HepG2 (cell line): ENCODE data around the gene ZNF865. TPM values are rescaled to one million over a fixed set of nuclear protein-coding genes. Genes with fewer than 3 reads are reported as not detected.

Experiments
- ATF7-NPFF ChIP-seq: sonication (generic); formaldehyde crosslinking; IDR thresholded peaks from 2 replicates; pipeline ENCODE4 v1.8.1; 2023; ENCODE audit warnings: mild to moderate bottlenecking, low read depth, missing genetic modification reagents, moderate library complexity
- CCDC6 ChIP-seq: sonication (generic); formaldehyde crosslinking; IDR thresholded peaks from 2 replicates; pipeline ENCODE4 v1.8.1; 2022; ENCODE audit warnings: mild to moderate bottlenecking, missing genetic modification reagents, moderate library complexity
- CREBL2 ChIP-seq: sonication (generic); formaldehyde crosslinking; IDR thresholded peaks from 2 replicates; pipeline ENCODE4 v1.8.1; 2023; ENCODE audit warnings: missing genetic modification reagents, mild to moderate bottlenecking, borderline replicate concordance
- HCFC1 ChIP-seq: fragments of 150-350 bp; IDR thresholded peaks from 2 replicates; pipeline ENCODE4 v1.6.1; 2014; ENCODE audit warnings: low read depth, low read length
- HMGXB3 ChIP-seq: sonication (generic); formaldehyde crosslinking; IDR thresholded peaks from 2 replicates; pipeline ENCODE4 v1.4.0; 2020; ENCODE audit warnings: missing genetic modification reagents, borderline replicate concordance
- HOXD1 ChIP-seq: sonication (generic); formaldehyde crosslinking; IDR thresholded peaks from 2 replicates; pipeline ENCODE4 v1.5.0; 2020; ENCODE audit warnings: missing genetic modification reagents
- MATR3 ChIP-seq: sonication (generic); formaldehyde crosslinking; IDR thresholded peaks from 2 replicates; pipeline ENCODE4 v1.4.0; 2020; ENCODE audit warnings: missing genetic modification reagents
- RARG ChIP-seq: sonication (generic); formaldehyde crosslinking; IDR thresholded peaks from 2 replicates; pipeline ENCODE4 v1.4.0; 2020; ENCODE audit warnings: low read depth, mild to moderate bottlenecking, missing genetic modification reagents
- SSRP1 ChIP-seq: IDR thresholded peaks from 2 replicates; pipeline ENCODE4 v1.6.1; 2016; ENCODE audit warnings: control low read depth
- ZNF143 ChIP-seq: sonication (generic); formaldehyde crosslinking; IDR thresholded peaks from 2 replicates; pipeline ENCODE4 v1.4.0; 2020; ENCODE audit warnings: missing genetic modification reagents
- ZNF232 ChIP-seq: sonication (generic); formaldehyde crosslinking; IDR thresholded peaks from 2 replicates; pipeline ENCODE4 v1.4.0; 2020; ENCODE audit warnings: missing genetic modification reagents, borderline replicate concordance
- ZNF44 ChIP-seq: sonication (generic); formaldehyde crosslinking; IDR thresholded peaks from 2 replicates; pipeline ENCODE4 v1.5.1; 2020; ENCODE audit warnings: mild to moderate bottlenecking, missing genetic modification reagents
- ZNF569 ChIP-seq: sonication (generic); formaldehyde crosslinking; IDR thresholded peaks from 2 replicates; pipeline ENCODE4 v1.5.0; 2020; ENCODE audit warnings: mild to moderate bottlenecking, missing genetic modification reagents, moderate library complexity, borderline replicate concordance
- ZNF674 ChIP-seq: sonication (generic); formaldehyde crosslinking; IDR thresholded peaks from 2 replicates; pipeline ENCODE4 v1.5.0; 2020; ENCODE audit warnings: low read depth, mild to moderate bottlenecking, missing genetic modification reagents
- ZNF703 ChIP-seq: sonication (generic); formaldehyde crosslinking; IDR thresholded peaks from 2 replicates; pipeline ENCODE4 v1.5.1; 2020; ENCODE audit warnings: missing genetic modification reagents, mild to moderate bottlenecking, moderate library complexity, borderline replicate concordance
- ZNF772 ChIP-seq: sonication (generic); formaldehyde crosslinking; IDR thresholded peaks from 2 replicates; pipeline ENCODE4 v1.5.0; 2020; ENCODE audit warnings: mild to moderate bottlenecking, missing genetic modification reagents
- polyA plus RNA-seq, 8 experiments: library from polyadenylated mRNA; depleted of rRNA in 3 of 8; stranded (reverse) in 7 of 8; unstranded in 1 of 8; fragments of >200 nt; fragmentation: Illumina TruSeq in 4 of 8; extraction: Trizol in 4 of 8; gene quantifications; 2 replicates each; pipeline versions ENCODE4 v1.2.1 to v1.2.3, GENCODE V29; 2011 to 2016; ENCODE audit warnings: low read depth in 4 of 8, missing spikeins in 1 of 8, mixed read lengths in 1 of 8; ENCODE audit not compliant: insufficient read depth in 1 of 8
- total RNA-seq, 5 experiments: library from RNA; depleted of rRNA; stranded (reverse); fragments of >200 nt; fragmentation: Illumina TruSeq; extraction: Trizol; gene quantifications; 2 replicates each; pipeline ENCODE4 v1.2.3, GENCODE V29; 2016; ENCODE audit warnings: low read depth in 1 of 5
- TF ChIP-seq, protein P1 (sequence below): sonication (generic); formaldehyde crosslinking; IDR thresholded peaks from 2 replicates; pipeline ENCODE4 v1.4.0; 2020; ENCODE audit warnings: missing genetic modification reagents, mild to moderate bottlenecking, borderline replicate concordance
- TF ChIP-seq, protein P2 (sequence below): sonication (generic); formaldehyde crosslinking; IDR thresholded peaks from 2 replicates; pipeline ENCODE4 v1.4.0; 2020; ENCODE audit warnings: missing genetic modification reagents
- TF ChIP-seq, protein P3 (sequence below): sonication (generic); IDR thresholded peaks from 2 replicates; pipeline ENCODE4 v1.6.1; 2016; ENCODE audit warnings: low read depth, borderline replicate concordance

The ZNF865 gene
- total and polyA plus RNA-seq, 2 of the 13 experiments (the other 11 are each of a cell fraction or from before 2014, with no cell fraction given), result 0.93 to 1.0 TPM

DNA sequence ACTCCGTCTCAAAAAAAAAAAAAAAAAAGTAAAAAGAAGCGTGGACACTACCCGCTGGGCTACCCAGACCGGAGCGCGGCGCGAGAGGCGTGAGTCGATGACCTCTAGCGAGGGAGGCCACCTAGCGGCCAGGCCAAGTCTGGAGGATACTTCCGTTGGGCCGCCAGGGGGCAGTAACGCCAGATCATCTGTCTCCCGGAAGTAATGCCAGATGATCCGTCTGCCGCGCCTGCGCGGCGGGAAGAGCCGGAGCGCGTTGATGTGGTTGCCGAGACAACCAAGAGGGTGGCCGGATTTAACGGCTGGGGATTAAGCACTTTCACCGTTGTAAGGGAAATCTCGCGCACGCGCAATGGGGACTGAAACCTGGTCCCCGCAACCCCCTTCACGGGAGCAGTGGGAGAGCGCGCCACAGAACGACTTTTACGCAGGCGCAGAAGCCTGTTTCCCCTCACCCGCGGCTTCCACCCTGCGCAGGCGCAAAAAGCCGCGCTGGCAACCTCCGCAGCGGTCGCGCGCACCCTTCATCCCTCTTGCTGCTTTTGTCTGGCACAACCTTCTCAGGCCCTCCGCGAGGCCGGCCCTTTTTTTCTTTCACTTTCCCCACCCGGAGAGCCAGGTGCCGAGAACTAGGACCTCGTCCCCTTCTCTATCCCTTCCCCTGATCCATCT lies 48.3 kb downstream of the ZNF865 start (continued):
- TF ChIP-seq HMGXB3 (CRISPR knock-in tag) (no peak), MATR3 (CRISPR knock-in tag) (no peak), ZNF569 (CRISPR knock-in tag) (no peak), ZNF674 (no peak), ZNF44 (CRISPR knock-in tag) (no peak), RARG (no peak; the same call in 1 of the 2 replicates), ZNF772 (CRISPR knock-in tag) (peak; percentile 39; the same call in 1 of the 2 replicates), CREBL2 (CRISPR knock-in tag) (no peak), ZNF703 (CRISPR knock-in tag) (no peak), ZNF232 (CRISPR knock-in tag) (peak; percentile 14; the same call in 1 of the 2 replicates), ZNF143 (CRISPR knock-in tag) (peak; percentile 10; the same call in 1 of the 2 replicates), HOXD1 (CRISPR knock-in tag) (no peak), ATF7-NPFF (CRISPR knock-in tag) (no peak), SSRP1 (CRISPR knock-in tag) (no peak), HCFC1 (peak; percentile 52), CCDC6 (CRISPR knock-in tag) (no peak)
- TF ChIP-seq, protein P1, sequence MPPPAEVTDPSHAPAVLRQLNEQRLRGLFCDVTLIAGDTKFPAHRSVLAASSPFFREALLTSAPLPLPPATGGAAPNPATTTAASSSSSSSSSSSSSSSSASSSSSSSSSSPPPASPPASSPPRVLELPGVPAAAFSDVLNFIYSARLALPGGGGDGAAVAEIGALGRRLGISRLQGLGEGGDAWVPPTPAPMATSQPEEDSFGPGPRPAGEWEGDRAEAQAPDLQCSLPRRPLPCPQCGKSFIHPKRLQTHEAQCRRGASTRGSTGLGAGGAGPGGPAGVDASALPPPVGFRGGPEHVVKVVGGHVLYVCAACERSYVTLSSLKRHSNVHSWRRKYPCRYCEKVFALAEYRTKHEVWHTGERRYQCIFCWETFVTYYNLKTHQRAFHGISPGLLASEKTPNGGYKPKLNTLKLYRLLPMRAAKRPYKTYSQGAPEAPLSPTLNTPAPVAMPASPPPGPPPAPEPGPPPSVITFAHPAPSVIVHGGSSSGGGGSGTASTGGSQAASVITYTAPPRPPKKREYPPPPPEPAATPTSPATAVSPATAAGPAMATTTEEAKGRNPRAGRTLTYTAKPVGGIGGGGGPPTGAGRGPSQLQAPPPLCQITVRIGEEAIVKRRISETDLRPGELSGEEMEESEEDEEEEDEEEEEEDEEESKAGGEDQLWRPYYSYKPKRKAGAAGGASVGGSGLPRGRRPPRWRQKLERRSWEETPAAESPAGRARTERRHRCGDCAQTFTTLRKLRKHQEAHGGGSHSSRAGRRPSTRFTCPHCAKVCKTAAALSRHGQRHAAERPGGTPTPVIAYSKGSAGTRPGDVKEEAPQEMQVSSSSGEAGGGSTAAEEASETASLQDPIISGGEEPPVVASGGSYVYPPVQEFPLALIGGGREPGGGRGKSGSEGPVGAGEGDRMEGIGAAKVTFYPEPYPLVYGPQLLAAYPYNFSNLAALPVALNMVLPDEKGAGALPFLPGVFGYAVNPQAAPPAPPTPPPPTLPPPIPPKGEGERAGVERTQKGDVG (CRISPR knock-in tag), result 0 out of 2 replicates have a peak, but pooled peaks have one; percentile 18
- TF ChIP-seq, protein P2, sequence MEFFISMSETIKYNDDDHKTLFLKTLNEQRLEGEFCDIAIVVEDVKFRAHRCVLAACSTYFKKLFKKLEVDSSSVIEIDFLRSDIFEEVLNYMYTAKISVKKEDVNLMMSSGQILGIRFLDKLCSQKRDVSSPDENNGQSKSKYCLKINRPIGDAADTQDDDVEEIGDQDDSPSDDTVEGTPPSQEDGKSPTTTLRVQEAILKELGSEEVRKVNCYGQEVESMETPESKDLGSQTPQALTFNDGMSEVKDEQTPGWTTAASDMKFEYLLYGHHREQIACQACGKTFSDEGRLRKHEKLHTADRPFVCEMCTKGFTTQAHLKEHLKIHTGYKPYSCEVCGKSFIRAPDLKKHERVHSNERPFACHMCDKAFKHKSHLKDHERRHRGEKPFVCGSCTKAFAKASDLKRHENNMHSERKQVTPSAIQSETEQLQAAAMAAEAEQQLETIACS (CRISPR knock-in tag), result peak; percentile 47
- TF ChIP-seq, protein P3, sequence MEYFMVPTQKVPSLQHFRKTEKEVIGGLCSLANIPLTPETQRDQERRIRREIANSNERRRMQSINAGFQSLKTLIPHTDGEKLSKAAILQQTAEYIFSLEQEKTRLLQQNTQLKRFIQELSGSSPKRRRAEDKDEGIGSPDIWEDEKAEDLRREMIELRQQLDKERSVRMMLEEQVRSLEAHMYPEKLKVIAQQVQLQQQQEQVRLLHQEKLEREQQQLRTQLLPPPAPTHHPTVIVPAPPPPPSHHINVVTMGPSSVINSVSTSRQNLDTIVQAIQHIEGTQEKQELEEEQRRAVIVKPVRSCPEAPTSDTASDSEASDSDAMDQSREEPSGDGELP, result peak; percentile 80; the same call in 1 of the 2 replicates
